EL (cell line): ENCODE data around the gene TPI1.
A peak's percentile ranks its signal among the peaks of the same experiment; 100 is the strongest.
"Not testable (repeated sequence)": the region's sequence is repeated elsewhere in the genome, so short reads cannot be mapped to it uniquely, and the experiment has no call there.

ENCODE experiments used
- DNase-seq: peaks from one replicate; pipeline ENCODE4 v3.0.0-alpha.2; 2016

The TPI1 gene

DNA sequence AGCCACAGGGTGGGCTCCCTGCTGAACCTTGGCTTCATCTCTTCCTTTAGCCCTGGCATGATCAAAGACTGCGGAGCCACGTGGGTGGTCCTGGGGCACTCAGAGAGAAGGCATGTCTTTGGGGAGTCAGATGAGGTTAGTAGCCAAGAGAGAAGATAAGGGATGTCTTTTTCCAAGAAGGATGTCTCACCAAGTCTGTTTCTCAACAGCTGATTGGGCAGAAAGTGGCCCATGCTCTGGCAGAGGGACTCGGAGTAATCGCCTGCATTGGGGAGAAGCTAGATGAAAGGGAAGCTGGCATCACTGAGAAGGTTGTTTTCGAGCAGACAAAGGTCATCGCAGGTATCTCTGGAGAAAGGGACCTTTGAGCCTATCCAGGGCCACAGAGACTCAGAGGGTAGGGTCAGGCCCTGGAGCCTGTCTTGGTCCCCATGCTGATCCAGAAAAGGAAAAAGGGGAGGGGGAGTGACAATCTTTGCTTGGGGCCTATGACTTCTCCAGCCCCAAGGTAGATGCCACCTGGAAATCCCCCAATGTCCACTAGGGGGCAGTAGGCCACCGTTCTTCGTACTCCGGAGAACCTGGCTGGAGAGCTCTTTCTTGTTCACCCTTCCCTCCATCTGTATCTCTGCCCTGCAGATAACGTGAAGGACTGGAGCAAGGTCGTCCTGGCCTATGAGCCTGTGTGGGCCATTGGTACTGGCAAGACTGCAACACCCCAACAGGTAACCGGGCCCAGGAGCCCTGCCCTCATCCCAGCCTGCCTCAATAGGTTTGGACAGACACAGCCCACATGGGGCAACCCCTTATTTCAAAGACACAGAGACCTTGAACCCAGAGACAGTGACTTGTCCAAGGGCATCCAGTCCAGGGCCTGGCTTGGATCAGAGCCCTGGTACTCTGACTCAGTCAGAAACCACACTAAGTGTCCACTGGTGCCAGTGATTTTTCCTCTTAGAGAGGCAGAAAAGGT, 2.0 kb downstream of the TPI1 start:
- DNase-seq, result peak; percentile 71

DNA sequence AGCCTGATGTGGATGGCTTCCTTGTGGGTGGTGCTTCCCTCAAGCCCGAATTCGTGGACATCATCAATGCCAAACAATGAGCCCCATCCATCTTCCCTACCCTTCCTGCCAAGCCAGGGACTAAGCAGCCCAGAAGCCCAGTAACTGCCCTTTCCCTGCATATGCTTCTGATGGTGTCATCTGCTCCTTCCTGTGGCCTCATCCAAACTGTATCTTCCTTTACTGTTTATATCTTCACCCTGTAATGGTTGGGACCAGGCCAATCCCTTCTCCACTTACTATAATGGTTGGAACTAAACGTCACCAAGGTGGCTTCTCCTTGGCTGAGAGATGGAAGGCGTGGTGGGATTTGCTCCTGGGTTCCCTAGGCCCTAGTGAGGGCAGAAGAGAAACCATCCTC, 3.0 kb downstream of the TPI1 start:
- peak; percentile 17 for DNase-seq

DNA sequence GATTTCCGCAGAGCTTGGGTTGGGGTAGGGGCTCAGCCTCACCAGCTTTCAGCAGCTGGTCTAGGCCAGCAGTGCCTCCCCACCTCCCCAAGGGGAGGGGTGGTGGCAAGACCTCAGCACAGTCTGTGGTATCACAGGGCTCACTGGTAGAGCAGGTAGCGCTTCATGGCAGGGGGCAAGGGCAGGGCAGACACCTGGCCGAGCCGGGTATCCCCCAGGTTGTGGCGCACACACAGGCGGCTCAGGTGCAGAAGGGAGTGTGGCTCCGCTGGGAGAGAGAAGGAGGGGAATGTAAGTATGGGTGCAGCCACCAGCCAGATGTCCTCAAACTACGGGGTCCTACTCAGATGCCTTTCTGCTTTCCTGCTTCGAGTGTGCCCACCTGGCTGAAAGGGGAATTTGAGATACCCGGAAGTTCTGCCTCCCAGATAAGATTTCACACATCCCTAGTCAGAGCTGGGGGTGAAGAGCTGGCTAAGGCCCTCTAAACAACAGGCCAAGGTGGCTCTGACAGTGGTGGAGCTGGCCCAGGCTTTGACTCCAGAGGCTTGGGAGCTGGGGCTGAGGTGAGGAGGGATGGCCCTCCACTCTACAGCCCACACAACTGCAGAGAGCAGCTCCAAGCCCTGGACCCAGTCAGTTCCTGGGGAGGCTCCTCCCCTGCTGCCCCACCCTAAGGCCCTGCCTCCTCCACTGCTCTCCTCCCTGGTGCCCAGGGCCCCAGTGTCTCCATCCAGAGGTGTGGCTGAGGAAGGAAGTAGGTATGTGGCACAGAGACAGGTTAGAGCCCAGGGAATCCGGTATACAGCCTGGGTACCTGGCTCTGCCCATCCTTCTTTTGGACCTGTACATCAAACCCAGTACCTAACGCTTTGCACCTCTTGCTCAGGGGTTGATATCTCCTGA, 4.0 kb downstream of the TPI1 start:
- DNase-seq, result peak; percentile 69

DNA sequence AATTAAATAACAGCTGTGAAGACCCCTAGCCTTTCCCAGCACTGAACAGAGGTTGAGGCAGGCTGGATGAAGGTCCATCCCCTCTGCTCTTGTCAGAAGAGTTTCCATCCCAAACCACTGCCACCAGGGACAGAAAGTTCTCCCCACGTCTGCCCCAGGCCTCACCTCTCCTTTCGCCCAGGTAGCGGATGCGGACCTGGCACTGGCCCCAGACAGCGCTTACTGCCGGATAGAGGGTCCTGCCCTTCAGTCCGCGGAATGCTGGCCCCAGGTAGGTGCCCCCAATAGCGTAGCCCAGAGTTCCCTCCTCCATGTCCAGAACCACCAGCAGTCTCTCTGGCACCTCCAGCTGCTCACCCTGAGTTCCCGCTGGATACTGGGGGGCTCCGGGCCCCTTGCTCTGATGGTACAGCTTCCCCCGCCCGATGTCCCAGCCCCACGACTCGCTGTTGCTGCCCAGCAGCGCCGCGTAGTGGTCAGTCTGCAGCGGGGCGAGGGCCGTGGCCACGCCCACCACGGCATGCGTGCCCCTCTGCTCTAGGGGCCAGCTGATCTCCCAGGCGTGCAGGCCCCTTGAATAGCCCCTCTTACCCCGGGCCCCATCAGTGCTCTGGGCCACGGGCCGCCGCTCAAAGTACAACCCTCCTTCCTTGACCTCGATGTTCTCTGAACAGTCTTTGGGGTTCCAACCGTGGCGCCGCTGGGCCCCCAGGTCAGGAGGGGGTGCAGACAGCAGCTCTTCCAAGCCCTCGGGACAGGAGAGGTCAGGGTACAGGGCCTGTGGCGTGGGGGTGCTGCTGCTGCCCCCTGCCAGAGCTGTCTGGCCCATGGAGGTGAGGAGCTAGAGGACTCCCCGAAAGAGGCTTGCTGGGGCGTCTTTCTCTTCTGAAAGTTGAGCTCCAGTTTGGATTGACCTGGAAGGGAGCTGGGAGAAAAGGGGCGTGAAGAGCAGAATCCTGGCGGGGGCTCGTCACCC, 5.0 kb downstream of the TPI1 start:
- DNase-seq, result peak; percentile 82

DNA sequence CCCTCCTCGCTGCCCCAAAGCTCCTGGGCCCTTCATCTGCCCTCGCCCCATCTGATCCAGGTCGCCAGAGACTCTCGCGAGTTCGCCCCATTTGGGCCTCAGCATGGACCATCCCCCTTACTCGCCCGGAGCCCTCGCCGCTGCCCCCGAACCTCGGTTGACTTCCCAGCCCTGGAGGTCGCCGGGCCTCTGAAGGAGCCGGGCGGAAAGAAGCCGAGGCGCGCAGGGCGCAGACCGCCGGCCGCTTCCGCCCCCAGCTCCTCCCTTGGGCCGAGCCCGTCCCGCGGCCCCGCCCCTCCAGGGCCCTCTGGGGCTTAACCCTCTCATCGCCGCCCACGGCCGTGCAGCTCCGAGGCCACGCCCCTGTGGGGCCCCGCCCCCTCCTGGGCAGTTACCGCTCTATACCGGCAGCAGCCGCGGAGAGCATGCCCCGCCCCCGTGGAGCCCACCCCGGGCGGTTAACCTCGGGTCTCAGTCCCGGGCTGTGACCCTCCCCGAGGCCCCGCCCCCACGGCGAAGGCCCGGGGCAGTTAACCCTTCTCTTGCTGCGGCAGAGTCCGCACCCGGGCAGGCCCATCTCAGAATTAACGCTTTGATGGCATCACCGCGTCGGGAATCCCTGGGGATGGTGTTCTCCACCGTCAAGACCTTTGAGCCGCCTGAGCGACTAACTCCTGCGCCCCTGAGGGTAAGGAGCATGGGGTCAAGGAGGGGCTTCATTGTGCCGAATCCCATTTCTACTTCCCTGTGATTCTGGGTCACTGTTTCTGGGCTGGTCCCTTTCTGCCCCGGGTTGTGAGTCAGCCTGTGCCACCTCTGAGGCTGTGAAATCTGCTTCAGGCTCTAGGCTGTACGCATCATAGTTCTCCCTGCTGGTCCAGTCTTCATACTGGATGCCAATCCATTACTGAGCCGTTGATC, 6.0 kb downstream of the TPI1 start, which contains the start of gene SPSB2:
Gene SPSB2 (minus strand): TSS at position 210 of the 921 bp plus-strand sequence. CDS start 402 bp downstream, outside the sequence.
- peak; percentile 95 for DNase-seq

DNA sequence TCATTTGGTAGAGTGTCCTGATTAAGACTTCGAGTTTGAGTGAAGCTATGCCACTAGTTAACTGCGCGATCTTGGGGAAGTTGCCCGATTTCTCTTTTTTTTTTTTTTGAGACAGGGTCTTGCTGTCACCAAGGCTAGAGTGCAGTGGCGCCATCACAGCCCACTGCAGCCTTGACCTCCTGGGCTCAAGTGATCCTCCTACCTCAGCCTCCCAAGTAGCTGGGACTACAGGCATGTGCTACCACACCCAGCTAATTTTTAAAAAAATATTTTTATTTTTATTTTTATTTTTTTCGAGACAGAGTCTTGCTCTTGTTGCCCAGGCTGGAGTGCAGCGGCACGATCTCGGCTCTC, 6.7 kb downstream of the TPI1 start:
- DNase-seq, result not testable (repeated sequence)

DNA sequence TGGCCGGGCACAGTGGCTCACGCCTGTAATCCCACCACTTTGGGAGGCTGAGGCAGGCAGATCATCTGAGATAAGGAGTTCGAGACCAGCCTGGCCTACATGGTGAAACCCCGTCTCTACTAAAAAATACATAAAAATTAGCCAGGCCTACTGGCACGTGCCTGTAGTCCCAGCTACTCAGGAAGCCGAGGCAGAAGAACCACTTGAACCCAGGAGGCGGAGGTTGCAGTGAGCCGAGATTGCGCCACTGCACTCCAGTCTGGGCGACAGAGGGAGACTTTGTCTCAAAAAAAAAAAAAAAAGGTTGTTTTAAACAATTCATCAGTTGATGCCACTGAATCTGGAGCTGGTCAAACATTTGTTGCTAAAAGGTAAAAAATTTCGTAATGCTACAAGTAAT, 12.5 kb downstream of the TPI1 start:
- DNase-seq, result not testable (repeated sequence)

DNA sequence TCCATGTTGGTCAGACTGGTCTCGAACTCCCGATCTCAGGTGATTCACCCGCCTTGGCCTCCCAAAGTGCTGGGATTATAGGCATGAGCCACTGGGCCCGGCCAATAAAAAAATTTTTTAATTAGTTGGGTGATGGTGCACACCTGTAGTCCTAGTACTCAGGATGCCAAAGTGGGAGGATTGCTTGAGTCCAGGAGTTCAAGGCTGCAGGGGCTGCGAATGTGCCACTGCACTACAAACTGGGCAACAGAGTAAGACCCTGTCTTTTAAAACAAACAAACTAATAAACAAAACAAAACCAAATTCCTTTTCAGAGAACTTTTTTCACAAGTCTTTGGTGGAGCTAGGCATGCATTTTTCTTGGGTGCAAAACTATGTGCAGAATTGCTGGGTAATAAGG, 15.9 kb downstream of the TPI1 start:
- DNase-seq, result no peak

DNA sequence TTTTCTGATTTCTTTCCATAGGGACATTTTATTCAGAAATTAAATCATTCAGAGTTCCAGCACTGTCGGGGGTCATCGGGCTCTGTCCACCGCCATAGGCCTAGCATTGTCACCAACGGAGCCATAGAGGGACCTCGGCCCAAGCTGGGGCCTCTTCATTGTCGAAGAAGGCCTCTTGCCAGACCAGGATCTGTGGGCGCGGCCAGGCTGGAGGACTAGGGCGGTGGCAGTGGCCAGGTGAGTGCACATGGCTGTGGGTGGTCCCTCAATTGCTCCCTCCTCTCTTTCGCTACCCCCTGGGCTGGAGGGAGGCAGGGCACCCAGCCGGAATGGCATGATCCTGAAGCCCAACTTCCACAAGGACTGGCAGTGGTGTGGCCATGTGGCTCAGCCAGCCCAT, 16.4 kb downstream of the TPI1 start:
- DNase-seq, result no peak

DNA sequence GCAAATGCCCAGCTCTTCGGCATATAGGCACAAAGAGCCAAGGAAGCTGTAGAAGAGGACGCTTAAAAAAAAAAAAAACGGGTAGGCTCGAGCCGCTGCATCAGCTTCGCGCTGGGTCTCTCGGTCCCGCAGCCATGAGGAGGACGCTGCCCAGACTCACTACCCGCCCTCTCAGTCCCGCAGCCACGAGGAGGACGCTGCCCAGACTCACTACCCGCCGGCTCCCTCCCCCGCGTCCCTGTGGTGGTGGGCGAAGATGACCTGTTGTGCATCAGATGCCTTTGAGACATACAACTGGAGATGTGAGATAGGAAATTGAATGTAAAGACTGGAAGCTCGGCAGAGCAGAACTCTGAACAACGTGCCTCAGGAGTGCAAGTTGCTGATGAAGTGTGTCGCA, 17.2 kb downstream of the TPI1 start:
- DNase-seq, result no peak

DNA sequence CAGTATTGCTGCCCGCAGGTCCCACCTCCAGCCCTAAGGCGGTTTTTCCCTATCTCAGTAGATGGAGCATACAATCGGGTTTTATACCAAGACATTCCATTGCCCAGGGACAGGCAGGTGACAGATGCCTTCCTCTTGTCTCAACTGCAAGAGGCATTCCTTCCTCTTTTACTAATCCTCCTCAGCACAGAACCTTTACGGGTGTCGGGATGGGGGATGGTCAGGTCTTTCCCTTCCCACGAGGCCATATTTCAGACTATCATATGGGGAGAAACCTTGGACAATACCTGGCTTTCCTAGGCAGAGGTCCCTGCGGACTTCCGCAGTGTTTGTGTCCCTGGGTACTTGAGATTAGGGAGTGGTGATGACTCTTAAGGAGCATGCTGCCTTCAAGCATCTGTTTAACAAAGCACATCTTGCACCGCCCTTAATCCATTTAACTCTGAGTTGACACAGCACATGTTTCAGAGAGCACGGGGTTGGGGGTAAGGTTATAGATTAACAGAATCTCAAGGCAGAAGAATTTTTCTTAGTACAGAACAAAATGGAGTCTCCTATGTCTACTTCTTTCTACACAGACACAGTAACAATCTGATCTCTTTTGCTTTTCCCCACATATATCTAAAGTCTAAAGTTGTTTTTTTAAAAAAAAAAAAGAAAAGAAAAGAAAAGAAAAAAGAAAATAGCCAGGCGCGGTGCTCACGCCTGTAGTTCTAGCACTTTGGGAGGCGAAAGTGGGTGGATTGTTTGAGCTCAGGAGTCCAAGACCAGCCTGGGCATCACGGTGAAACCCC, 19.1 kb downstream of the TPI1 start:
- not testable (repeated sequence) for DNase-seq

DNA sequence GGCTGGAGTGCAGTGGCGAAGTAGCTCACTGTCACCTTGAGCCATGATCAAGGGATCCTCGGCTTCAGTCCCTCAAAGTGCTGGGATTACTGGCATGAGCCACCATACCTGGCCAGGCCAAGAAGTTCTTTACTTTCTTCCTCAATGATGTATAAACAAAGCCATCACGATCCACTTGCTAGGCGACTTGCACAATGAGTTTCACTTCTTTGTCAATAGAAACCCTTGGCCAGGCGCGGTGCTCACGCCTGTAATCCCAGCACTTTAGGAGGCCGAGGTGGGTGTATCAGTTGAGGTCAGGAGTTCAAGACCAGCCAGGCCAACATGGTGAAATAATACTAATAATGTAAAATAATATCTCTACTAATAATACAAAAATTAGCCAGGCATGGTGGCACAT, 20.1 kb downstream of the TPI1 start:
- no peak for DNase-seq

DNA sequence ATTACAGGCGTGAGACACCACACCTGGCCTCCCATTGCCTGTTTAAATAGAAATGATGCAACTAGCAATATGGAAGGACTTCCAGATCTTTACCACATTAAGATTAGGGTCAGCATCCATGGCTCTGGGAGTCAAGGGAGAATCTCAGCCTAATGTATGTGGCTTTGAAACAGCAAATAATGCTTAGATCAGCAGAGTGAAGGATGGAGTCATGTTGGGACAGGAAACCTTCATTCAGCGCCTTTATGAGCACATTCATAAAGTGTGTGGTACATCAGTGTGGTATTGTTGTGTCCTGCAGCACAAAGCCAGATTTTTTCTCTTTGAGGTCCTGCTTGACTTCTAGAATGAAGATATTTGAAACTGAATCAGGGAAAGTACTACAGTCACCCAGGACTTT, 21.0 kb downstream of the TPI1 start:
- DNase-seq, result no peak

DNA sequence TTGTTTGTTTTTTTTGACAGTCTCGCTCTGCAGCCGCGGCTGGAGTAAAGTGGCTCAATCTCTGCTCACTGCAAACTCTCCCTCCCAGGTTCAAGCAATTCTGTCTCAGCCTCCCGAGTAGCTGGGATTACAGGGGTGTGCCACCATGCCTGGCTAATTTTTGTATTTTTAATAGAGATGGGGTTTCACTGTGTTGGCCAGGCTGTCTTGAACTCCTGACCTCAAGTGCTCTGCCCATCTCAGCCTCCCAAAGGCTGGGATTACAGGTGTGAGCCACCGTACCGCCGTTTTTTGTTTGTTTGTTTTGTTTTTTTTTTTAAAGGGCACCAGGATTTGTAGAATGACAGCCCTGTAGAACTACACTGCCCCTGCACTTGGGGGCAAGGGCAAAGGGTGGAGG, 21.5 kb downstream of the TPI1 start:
- not testable (repeated sequence) for DNase-seq

DNA sequence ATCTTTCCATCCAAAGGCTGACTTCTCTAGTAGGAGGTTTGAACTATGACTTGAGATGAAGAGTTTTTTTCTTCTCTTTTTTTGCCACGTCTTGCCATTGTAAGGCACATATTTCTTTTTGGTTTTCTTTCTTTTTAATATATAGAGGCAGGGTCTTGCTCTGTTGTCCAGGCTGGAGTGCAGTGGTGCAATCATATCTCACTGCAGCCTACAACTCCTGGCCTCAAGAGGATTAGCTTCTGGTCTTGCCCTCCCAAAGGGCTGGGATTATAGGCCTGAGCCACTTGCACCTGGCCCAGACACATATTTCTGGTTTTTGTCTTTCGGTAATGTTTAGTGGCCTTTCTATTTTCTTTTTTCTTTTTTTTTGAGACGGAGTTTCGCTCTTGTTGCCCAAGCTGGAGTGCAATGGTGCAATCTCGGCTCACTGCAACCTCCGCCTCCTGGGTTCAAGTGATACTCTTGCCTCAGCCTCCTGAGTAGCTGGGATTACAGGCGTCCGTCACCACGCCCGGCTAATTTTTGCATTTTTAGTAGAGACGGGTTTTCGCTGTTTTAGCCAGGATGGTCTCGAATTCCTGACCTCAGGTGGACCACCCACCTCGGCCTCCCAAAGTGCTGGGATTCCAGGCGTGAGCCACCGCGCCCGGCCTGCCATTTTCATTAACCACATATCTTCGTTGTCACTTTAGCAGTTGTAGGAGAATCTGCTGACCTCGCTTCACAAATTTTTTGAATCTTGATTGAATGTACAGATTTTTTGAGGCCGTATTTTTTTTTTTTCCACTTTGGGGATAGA, 22.6 kb downstream of the TPI1 start:
- not testable (repeated sequence) for DNase-seq

DNA sequence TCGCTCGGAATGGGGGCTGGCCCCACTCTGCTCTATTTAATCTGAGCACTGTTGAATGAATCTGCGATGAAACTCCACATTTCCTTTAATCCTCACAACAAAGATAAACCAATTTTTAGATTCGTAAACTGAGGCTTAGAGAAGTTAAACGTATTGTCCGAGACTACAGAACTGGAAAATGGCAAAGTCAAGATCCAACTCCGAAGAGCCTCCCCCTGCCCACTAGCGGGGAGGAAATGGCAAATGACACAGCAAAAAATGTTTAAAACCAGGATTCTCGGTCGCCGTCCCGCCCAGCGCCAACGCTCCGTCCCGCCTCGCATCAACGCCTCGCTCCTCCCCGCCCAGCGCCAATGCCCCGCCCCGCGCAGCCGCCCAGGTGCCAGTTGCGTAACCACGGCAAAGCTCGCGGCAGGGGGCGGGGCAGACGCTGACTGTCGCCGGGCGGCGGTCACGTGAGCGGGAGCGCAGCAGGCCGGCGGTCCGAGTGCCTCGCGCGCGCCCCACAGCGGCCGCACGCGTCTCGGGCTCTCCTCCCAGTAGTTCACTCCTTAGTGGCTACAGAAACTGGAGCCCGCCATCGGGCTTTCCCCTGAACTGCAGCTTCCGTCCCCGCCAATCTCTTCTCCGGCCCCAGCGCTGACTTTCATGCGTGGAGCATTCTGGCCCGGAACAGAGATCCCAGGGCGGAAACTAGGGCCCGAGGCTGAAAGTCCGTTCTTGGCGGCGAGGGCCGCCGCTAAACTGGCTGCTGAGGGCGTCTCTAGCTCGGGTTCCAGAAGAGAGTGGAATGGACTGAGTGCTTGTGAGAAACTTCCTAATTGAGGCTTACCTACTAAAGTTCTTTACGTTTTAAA, 23.7 kb downstream of the TPI1 start:
- DNase-seq, result peak; percentile 96

DNA sequence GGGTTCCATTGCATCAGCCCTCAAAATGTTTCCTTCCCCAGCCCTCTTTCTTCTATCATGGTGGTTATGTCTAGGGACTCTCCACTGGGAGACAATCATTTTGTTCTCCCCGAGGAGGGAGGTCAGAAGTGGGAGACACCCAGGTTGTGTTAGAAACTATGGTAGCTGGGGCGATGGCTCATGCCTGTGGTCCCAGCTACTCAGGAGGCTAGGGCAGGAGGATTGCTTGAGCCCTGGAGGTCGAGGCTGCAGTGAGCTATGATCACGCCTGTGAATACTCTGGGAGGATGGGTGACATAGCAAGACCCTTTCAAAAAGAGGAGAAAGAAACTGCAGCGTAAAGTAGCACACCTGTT, 24.3 kb downstream of the TPI1 start:
- DNase-seq, result no peak

DNA sequence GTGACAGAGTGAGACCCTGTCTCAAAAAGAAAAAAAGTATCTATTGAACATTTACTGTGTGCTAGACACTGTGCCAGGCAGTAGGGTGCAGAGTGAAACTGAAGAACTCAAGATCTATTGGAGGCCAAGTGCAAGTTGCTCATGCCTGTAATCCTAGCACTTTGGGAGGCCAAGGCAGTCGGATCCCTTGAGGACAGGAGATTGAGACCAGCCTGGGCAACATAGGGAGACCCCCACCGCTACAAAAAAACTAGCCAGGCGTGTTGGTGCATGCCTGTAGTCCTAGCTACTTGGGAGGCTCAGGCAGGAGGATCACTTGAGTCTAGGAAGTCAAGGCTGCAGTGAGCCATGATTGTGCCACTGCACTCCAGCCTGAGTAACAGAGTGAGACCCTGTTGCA, 25.4 kb downstream of the TPI1 start:
- DNase-seq, result not testable (repeated sequence)

DNA sequence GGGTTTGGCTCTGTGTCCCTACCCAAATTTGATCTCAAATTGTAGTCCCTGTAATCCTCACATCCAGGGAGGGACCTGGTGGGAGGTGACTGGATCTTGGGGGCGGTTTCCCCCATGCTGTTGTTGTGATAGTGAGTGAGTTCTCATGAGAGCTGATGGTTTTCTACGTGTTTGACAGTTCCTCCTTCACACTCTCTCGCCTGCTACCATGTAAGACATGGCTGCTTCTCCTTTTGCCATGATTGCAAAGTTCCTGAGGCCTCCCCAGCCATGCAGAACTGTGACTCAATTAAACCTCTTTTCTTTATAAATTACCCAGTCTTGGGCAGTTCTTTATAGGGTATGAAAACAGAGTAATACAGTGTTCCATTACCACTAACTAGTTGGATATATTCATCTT, 27.0 kb downstream of the TPI1 start:
- DNase-seq, result no peak
